ENCODE results near the gene TRAK1.

TRAK1 gene

GRCh38 chr3:42182555-42182954, 91.4 kb downstream of the TRAK1 start:
- H3K4me3 ChIP-seq (ENCODE audit: low read depth, low read length): no peak overlapping the region
- H3K4me1 ChIP-seq (ENCODE audit: control insufficient read depth, insufficient read depth, low read length): peaks cover 4% of the 10 kb centered on the region
- H3K9ac ChIP-seq (ENCODE audit: low read depth, low read length): no peak overlapping the region
- no peaks in the 10 kb centered on the region for H3K27me3 ChIP-seq (ENCODE audit: control insufficient read depth, insufficient read depth, low read length)
- no peaks in the 10 kb centered on the region for H3K9me3 ChIP-seq (ENCODE audit: control insufficient read depth, insufficient read depth, low read length)
- no peaks in the 10 kb centered on the region for H3K36me3 ChIP-seq (ENCODE audit: control insufficient read depth, insufficient read depth, low read length)

GRCh38 chr3:42183991-42184632, 93.0 kb downstream of the TRAK1 start:
- Histone ChIP-seq H3K4me1 (ENCODE audit: control insufficient read depth, insufficient read depth, low read length) (peaks cover 3% of the 10 kb centered on the region), H3K36me3 (ENCODE audit: control insufficient read depth, insufficient read depth, low read length) (peaks cover 8% of the 10 kb centered on the region), H3K4me3 (ENCODE audit: low read depth, low read length) (no peak overlapping the region), H3K9me3 (ENCODE audit: control insufficient read depth, insufficient read depth, low read length) (no peaks in the 10 kb centered on the region), H3K27me3 (ENCODE audit: control insufficient read depth, insufficient read depth, low read length) (no peaks in the 10 kb centered on the region), H3K9ac (ENCODE audit: low read depth, low read length) (no peak overlapping the region)

- Histone ChIP-seq H3K9ac (ENCODE audit: low read depth, low read length) (no peak overlapping the region), H3K27me3 (ENCODE audit: control insufficient read depth, insufficient read depth, low read length) (no peaks in the 10 kb centered on the region), H3K4me1 (ENCODE audit: control insufficient read depth, insufficient read depth, low read length) (no peaks in the 10 kb centered on the region), H3K36me3 (ENCODE audit: control insufficient read depth, insufficient read depth, low read length) (peaks cover 10% of the 10 kb centered on the region), H3K9me3 (ENCODE audit: control insufficient read depth, insufficient read depth, low read length) (no peaks in the 10 kb centered on the region), H3K4me3 (ENCODE audit: low read depth, low read length) (no peak overlapping the region)
Observed at GRCh38 chr3:42184651-42185443, 93.7 kb downstream of the TRAK1 start.

- no peaks in the 10 kb centered on the region for H3K4me1 ChIP-seq (ENCODE audit: control insufficient read depth, insufficient read depth, low read length)
- no peak overlapping the region for H3K9ac ChIP-seq (ENCODE audit: low read depth, low read length)
- H3K36me3 ChIP-seq (ENCODE audit: control insufficient read depth, insufficient read depth, low read length): peaks cover 14% of the 10 kb centered on the region
- no peak overlapping the region for H3K4me3 ChIP-seq (ENCODE audit: low read depth, low read length)
- H3K9me3 ChIP-seq (ENCODE audit: control insufficient read depth, insufficient read depth, low read length): no peaks in the 10 kb centered on the region
- no peaks in the 10 kb centered on the region for H3K27me3 ChIP-seq (ENCODE audit: control insufficient read depth, insufficient read depth, low read length)
Observed at GRCh38 chr3:42187936-42188335, 96.8 kb downstream of the TRAK1 start.

- H3K9me3 ChIP-seq (ENCODE audit: control insufficient read depth, insufficient read depth, low read length): no peaks in the 10 kb centered on the region
- H3K4me3 ChIP-seq (ENCODE audit: low read depth, low read length): no peak overlapping the region
- no peak overlapping the region for H3K9ac ChIP-seq (ENCODE audit: low read depth, low read length)
- H3K36me3 ChIP-seq (ENCODE audit: control insufficient read depth, insufficient read depth, low read length): peaks cover 14% of the 10 kb centered on the region
- H3K27me3 ChIP-seq (ENCODE audit: control insufficient read depth, insufficient read depth, low read length): no peaks in the 10 kb centered on the region
- no peaks in the 10 kb centered on the region for H3K4me1 ChIP-seq (ENCODE audit: control insufficient read depth, insufficient read depth, low read length)
Observed at GRCh38 chr3:42188376-42188775, 97.2 kb downstream of the TRAK1 start.

GRCh38 chr3:42189001-42189460, 97.9 kb downstream of the TRAK1 start:
- Histone ChIP-seq H3K4me3 (ENCODE audit: low read depth, low read length) (no peak overlapping the region), H3K27me3 (ENCODE audit: control insufficient read depth, insufficient read depth, low read length) (no peaks in the 10 kb centered on the region), H3K9me3 (ENCODE audit: control insufficient read depth, insufficient read depth, low read length) (no peaks in the 10 kb centered on the region), H3K4me1 (ENCODE audit: control insufficient read depth, insufficient read depth, low read length) (no peaks in the 10 kb centered on the region), H3K9ac (ENCODE audit: low read depth, low read length) (no peak overlapping the region), H3K36me3 (ENCODE audit: control insufficient read depth, insufficient read depth, low read length) (peaks cover 14% of the 10 kb centered on the region)

GRCh38 chr3:42189736-42190135, 98.6 kb downstream of the TRAK1 start:
- peaks cover 14% of the 10 kb centered on the region for H3K36me3 ChIP-seq (ENCODE audit: control insufficient read depth, insufficient read depth, low read length)

GRCh38 chr3:42190701-42191442, 99.7 kb downstream of the TRAK1 start:
- H3K9me3 ChIP-seq (ENCODE audit: control insufficient read depth, insufficient read depth, low read length): no peaks in the 10 kb centered on the region
- H3K4me3 ChIP-seq (ENCODE audit: low read depth, low read length): no peak overlapping the region
- H3K27me3 ChIP-seq (ENCODE audit: control insufficient read depth, insufficient read depth, low read length): no peaks in the 10 kb centered on the region
- H3K4me1 ChIP-seq (ENCODE audit: control insufficient read depth, insufficient read depth, low read length): no peaks in the 10 kb centered on the region
- peaks cover 19% of the 10 kb centered on the region for H3K36me3 ChIP-seq (ENCODE audit: control insufficient read depth, insufficient read depth, low read length)
- no peak overlapping the region for H3K9ac ChIP-seq (ENCODE audit: low read depth, low read length)

More at GRCh38 chr3:42189736-42190135, 98.6 kb downstream of the TRAK1 start:
- H3K4me3 ChIP-seq (ENCODE audit: low read depth, low read length): no peak overlapping the region
- H3K9me3 ChIP-seq (ENCODE audit: control insufficient read depth, insufficient read depth, low read length): no peaks in the 10 kb centered on the region
- no peaks in the 10 kb centered on the region for H3K4me1 ChIP-seq (ENCODE audit: control insufficient read depth, insufficient read depth, low read length)
- H3K27me3 ChIP-seq (ENCODE audit: control insufficient read depth, insufficient read depth, low read length): no peaks in the 10 kb centered on the region
- H3K9ac ChIP-seq (ENCODE audit: low read depth, low read length): no peak overlapping the region

GRCh38 chr3:42191443-42191747, 100.2 kb downstream of the TRAK1 start:
- Histone ChIP-seq H3K9ac (ENCODE audit: low read depth, low read length) (no peak overlapping the region), H3K4me1 (ENCODE audit: control insufficient read depth, insufficient read depth, low read length) (no peaks in the 10 kb centered on the region), H3K27me3 (ENCODE audit: control insufficient read depth, insufficient read depth, low read length) (no peaks in the 10 kb centered on the region), H3K9me3 (ENCODE audit: control insufficient read depth, insufficient read depth, low read length) (no peaks in the 10 kb centered on the region), H3K36me3 (ENCODE audit: control insufficient read depth, insufficient read depth, low read length) (peaks cover 19% of the 10 kb centered on the region), H3K4me3 (ENCODE audit: low read depth, low read length) (no peak overlapping the region)

- Histone ChIP-seq H3K4me1 (ENCODE audit: control insufficient read depth, insufficient read depth, low read length) (no peaks in the 10 kb centered on the region), H3K4me3 (ENCODE audit: low read depth, low read length) (no peak overlapping the region), H3K9ac (ENCODE audit: low read depth, low read length) (no peak overlapping the region), H3K36me3 (ENCODE audit: control insufficient read depth, insufficient read depth, low read length) (peaks cover 22% of the 10 kb centered on the region), H3K9me3 (ENCODE audit: control insufficient read depth, insufficient read depth, low read length) (no peaks in the 10 kb centered on the region), H3K27me3 (ENCODE audit: control insufficient read depth, insufficient read depth, low read length) (no peaks in the 10 kb centered on the region)
Observed at GRCh38 chr3:42192334-42193200, 101.4 kb downstream of the TRAK1 start.

- H3K36me3 ChIP-seq (ENCODE audit: control insufficient read depth, insufficient read depth, low read length): peaks cover 21% of the 10 kb centered on the region
- H3K4me3 ChIP-seq (ENCODE audit: low read depth, low read length): no peak overlapping the region
- no peaks in the 10 kb centered on the region for H3K4me1 ChIP-seq (ENCODE audit: control insufficient read depth, insufficient read depth, low read length)
- H3K9me3 ChIP-seq (ENCODE audit: control insufficient read depth, insufficient read depth, low read length): no peaks in the 10 kb centered on the region
- no peak overlapping the region for H3K9ac ChIP-seq (ENCODE audit: low read depth, low read length)
- no peaks in the 10 kb centered on the region for H3K27me3 ChIP-seq (ENCODE audit: control insufficient read depth, insufficient read depth, low read length)
Observed at GRCh38 chr3:42194943-42195510, 103.9 kb downstream of the TRAK1 start.
